SKM-1 (cell line): ENCODE results near the gene AKR1A1.
A peak's percentile ranks its signal among the peaks of the same experiment; 100 is the strongest.
"Not testable (repeated sequence)": the region's sequence is repeated elsewhere in the genome, so short reads cannot be mapped to it uniquely, and the experiment has no call there.

Experiments
- DNase-seq: peaks from one replicate; lab custom pipeline; 2025; ENCODE audit not compliant: unreplicated experiment; lab: John Stamatoyannopoulos, UW

The AKR1A1 gene

DNA sequence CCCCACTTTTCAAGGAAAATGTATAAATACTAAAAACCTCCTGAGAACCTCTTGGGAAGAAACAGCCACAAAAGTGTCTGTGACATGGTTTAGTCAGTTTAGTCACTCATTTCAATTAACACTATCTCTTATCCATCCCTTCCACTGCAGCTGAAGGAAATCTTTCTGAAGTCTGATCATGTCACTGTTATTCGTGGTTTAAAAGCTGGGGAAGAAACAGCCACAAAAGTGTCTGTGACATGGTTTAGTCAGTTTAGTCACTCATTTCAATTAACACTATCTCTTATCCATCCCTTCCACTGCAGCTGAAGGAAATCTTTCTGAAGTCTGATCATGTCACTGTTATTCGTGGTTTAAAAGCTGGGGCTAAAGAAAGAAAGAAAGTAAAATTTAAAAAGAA, 27.1 kb upstream of the AKR1A1 start:
- not testable (repeated sequence) for DNase-seq

DNA sequence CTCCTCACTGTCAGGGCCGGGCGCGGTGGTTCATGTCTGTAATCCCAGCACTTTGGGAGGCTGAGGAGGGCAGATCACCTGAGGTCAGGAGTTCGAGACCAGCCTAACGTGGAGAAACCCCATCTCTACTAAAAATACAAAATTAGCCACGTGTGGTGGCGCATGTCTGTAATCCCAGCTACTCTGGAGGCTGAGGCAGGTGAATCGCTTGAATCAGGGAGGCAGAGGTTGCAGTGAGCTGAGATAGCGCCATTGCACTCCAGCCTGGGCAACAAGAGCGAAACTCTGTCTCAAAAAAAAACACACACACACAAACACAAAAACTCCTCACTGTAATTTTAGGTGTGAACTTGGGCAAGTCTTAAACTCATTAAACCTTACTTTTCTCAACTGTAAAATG, 26.7 kb upstream of the AKR1A1 start:
- not testable (repeated sequence) for DNase-seq

DNA sequence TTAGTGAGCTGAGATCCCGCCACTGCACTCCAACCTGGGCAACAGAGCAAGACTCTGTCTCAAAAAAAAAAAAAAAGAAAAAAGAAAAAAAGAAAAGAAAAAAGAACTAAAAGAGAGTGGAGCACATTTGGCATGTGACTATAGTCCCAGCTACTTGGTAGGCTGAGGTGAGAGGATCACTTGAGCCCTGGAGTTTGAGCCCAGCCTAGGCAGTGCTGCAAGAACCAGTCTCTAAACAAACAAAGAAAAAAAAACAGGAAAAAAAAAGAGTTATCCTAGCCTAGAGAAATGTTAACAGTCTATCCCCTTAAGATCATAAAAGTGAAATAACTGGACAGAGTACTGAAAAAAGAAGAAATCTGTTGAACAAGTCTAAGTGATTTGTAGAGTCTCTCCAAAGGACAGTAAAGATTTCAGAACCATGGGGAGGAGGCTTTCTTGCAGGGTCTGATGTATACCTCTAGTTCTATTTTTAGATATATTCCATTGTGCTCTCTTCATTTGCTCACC, 24.4 kb upstream of the AKR1A1 start:
- DNase-seq = no peak

DNA sequence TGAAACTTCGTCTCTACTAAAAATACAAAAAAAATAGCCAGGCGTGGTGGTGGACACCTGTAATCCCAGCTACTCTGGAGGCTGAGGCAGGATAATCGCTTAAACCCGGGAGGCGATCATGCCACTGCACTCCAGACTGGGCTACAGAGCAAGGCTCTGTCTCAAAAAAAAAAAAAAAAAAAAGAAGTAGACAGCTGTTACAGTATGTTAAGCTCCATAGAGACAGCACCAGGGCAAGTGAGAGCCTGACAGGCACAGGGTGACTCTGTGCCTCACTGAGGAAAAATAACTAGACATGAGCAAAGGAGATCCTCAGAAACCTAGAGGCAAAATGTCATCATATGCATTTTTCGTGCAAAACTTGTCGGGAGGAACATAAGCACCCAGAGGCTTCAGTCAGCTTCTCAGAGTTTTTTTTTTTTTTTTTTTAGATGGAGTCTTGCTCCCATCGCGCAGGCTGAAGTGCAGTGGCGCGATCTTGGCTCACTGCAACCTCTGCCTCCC, 19.9 kb upstream of the AKR1A1 start:
- DNase-seq = no peak

DNA sequence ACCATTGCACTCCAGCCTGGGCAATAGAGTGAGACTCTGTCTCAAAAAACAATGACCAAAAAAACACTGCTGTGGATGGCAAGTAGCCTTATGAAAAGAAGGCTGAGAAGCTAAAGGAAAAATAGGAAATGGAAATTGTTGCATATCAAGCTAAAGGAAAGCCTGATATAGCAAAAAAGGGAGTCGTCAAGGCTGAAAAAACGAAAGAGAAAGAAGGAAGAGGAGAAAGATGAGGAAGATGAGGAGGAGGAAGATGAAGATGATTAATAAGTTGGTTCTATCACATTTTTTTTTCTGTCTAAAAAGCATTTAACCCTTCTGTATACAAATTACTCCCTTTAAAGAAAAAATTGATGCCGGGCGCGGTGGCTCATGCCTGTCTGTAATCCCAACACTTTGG, 18.8 kb upstream of the AKR1A1 start:
- DNase-seq = no peak

DNA sequence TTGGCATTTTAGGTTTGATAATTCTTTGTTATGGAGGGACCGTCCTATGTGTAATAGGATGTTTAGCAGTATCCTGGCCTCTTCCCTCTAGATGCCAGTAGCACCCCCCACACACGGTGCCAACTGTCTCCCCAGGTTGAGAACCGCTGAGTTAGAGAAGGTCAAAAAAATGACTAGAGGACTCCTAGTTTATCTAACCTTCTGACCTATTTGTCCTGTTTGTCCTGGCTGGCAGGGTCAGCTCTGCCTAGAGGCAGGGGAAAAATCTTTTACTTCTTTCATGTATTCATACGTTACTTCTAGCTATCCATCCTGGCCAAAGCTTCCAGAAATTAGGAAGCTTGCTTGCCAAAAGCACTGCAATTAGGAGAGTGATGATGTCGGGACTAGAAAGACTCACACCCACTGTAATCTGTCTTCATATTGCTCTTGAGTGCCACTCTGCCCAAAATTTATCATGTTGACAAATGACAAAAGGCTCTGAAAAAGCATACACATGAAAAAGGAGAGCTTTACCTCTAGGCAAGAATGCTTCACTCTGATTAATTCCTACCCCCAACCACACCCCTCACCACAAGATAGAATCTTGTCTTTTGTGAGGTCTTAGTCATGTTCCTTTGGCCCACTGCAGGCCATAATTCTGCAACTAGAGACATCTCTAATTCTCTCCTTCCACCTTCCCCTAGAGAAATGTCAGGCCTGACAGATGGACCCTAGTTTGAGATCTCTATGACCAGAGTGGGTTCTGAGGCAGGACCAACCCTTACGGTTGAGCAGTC, 14.4 kb upstream of the AKR1A1 start:
- no peak for DNase-seq

DNA sequence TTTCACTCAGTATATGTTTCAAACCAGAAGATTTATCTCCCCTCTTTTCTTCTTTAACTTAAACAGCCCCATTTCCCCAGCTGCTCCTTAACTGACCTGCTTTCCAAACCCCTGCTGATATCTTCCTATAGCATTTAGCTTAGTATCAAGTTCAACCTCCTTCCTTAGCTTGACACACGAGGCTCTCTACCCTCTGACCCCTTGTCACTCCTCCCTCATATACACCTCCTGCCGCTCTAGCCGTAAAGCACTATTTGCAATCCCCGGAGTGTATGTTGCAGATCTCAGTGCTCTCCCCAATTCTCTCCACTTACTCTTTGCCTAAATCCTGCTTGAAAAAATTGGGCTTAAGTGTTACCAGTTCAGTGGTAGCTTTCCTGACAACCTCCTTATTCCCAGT, 13.7 kb upstream of the AKR1A1 start:
- no peak for DNase-seq

DNA sequence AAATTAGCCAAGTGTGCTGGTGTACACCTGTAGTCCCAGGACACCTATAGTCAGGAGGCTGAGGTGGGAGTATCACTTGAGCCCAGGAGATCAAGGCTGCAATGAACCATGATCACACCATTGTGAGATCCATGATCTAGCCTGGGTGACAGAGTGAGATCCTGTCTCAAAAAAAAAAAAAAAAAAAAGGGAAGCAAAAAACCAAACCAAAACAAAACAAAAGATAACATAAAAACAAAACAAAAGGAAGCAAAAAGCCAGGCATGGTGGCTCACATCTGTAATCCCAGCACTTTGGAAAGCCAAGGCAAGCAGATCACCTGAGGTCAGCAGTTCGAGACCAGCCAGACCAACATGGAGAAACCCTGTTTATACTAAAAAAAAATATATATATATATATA, 9.4 kb upstream of the AKR1A1 start:
- no peak for DNase-seq

DNA sequence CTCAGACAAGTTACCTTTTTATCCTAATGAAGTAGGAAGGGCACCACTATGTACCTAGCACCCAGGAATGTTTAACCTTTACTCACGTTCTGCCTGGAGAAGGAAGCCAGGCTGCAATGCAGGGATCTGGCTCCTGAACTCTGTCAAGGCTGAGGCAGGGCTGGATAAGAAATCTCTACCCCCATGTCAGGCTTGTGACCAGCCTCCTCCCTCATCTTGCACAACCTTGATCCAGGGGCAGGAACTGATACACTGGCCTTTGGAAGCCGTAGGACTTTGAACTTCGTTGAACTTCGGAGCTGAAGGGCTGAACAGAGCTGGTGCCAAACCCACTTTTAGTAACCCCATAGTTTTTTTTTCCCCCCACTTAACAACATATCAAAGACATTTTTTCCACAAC, 8.0 kb upstream of the AKR1A1 start:
- DNase-seq = no peak

DNA sequence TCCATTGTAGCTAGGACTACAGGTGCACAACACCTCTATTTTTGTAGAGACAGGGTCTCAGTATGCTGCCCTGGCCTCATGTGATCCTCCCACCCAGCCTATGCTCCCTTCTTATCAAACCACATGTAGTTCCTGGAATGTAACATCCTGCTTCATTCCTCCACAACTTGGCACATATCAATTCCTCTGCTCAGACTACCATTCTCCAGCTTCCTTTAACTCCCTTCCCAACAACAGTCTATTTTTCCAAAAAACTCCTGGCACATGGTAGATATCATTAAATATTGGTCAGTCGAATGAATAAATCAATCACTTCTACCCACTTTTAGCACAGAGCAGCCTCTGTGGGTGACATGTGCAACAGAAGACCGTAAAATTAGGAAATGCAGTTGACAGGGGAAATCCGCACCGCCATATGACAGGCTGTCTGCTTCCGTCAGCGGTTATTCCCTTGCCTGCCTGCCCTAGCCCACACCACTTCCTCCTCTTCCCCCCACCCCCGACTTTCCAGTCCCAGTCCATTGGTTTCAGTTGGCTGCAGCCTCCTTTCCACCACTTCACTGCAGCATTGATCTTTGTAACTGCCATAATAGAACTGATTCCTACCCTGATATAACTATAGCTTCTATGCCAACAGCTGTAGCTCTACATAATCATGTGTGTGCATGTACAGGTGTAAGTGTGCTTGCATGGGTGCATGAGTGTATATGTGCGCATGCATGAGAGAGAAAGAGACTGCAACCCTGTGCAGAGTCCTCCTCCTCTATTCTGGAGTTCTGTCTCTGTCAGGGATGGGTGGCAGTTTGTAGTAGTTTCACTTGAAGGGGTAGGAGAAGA, 6.8 kb upstream of the AKR1A1 start:
- peak; percentile 90 for DNase-seq

DNA sequence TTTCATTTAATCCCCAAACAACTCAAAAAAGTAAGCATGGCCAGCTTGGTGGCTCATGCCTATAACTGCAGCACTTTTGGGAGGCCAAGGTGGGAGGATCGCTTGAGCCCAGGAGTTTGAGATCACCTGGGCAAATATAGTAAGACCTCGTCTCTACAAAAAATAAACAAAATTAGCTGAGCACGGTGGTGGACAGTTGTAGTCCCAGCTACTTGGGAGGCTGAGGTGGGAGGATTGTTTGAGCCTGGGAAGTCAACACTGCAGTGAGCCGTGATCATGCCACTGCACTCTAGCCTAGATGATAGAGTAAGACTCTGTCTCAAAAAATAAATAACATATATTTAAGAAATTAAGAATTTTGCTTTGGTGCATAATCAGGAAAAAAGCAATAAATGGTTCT, 6.1 kb upstream of the AKR1A1 start:
- no peak for DNase-seq

DNA sequence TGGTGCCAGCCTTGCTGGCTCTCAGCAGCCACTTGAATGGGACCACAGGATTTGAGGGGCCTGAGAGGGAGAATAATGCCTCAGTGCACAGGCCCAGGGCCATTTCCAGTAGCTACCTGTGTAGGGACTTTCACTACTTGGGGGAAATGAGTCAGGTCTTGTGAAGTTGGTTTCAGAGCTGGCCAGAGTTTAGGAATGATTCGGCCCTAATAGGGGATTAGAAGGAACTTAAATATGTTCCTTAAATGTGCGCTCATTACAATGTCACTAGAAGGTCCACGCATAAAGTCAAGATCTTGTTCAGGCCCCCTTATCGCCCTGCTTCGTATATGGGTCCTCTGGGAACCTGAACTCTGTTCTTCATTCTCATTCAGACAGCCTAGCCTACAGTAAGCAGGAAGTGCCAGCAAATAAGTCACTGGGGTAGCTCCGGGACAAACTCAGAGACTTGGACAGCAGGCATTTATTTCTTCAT, 5.6 kb upstream of the AKR1A1 start:
- DNase-seq = no peak

DNA sequence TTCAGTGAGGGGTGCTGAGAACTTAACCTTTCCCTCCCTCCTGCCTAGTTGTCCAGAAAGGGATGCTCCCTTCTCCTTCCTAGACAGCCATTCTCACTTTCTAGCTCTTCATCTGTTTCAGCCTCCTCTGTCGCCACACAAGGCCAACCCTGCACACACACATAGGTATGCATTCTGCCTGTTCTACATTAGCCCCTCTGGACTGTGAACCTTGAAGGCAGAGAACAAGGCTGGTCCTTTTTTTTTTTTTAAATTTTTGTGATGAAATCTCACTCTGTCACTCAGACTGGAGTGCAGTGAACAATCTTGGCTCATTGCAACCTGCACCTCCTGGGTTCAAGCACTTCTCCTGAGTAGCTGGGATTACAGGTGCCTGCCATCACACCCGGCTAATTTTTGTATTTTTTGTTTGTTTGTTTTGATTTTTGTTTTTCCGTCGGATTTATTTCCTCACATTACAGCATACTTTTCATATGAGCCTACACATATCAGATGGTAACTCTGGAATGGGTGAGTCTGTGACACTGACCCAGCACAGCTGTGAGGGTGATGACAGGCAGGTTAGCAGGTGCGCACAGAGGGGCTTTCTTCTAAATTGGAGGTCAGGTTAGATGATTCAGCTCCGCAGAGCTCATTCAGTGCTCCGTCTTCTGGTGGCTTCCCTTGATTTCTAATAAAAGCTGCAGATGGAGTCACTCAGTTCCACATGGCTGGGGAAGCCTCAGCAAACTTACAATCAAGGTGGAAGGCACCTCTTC, 4.9 kb upstream of the AKR1A1 start:
- DNase-seq = no peak

DNA sequence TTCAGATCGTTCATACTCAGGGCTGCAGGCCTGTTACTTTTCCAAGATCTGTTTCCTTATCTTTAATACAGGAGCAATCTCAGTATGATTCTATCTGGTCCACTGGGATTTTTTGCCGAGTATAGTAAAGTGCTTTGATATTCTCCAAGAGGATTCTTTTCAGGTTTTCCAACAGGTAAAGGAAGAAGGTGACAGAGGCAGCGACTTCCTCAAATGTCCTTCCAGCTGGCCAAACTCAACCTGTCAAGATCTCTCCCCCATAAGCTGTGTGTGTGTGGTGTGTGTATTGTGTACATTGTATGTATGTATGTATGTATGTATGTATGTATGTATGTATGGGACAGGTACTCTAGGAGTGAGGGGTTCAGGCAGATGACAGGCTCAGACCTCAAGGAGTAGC, 1.1 kb downstream of the AKR1A1 start:
- DNase-seq = no peak

DNA sequence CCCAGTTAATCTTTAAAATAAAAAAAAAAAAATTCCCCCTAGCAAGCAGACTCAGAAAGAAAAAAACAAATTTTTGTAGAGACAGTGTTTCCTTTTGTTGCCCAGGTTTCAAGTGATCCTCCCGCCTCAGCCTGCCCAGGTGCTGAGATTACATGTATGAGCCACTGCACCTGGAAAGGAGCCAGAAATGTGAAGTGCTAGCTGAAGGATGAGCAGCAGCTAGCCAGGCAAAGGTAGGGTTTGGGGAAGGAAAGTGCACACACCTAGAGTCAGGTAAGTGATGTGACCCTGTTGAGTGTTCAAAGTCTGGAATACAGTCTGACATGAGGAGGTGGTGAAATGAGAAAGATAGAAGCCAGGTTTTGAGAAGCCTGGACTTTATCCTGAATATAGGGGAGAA, 1.7 kb downstream of the AKR1A1 start:
- DNase-seq = no peak

DNA sequence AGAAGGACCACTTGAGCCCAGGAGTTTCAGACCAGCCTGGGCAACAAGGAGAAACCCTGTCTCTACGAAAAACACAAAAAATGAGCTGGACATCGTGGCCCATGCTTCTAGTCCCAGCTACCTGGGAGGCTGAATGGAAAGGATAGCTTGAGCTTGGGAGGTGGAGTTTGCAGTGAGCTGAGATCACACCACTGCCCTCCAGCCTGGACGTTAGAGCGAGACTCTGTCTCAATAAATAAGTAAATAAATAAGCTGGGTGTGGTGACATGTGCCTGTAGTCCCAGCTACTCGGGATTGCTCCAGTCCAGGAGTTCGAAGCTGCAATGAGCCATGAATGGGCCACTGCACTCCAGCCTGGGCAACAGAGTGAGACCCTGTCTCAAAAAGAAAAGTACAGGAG, 3.6 kb downstream of the AKR1A1 start:
- DNase-seq = no peak

DNA sequence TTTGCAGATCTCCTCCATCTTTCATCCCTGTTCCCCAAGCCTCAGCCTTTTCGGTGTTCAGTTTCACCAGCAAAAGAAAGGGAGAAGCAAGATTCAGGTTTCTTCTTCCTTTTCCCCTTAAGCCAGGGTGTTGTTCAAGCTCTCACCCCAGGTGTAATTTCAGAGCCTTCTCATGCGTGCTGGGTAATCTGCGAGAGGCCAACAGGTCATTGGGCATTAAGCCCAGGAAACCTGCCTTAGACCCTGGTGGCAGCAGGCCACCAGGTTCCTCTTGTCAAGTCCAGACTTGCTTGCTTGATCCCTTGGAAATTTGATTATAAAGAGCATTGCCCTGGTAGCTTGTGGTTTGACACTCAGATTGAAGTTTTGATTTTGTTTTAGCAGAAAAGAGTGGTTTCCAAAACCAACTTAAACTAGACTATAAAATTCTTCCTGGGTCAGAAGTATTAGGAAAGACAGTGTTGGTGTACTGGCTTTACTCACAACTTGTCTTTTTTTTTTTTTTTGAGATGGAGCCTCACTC, 6.9 kb downstream of the AKR1A1 start:
- DNase-seq = no peak

DNA sequence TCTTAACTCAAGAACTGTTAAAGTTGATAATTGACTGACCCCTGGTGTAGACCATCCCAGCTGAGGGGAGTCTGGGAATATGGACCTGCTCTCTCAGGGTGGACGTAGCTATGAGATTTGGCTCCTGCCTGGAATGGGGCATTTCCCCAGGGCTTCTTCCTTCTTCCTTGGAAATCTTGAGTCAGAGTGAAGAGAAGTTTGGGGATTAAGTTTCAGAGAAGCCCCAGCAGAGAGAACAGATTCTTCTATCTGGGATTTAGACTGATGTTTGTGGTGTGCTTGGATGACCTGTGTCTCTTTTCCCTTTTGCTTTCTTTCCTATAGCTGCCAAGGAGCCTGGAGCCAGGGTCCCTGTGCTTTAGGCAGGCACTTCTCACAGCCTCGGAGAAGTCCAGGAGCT, 13.2 kb downstream of the AKR1A1 start:
- no peak for DNase-seq

DNA sequence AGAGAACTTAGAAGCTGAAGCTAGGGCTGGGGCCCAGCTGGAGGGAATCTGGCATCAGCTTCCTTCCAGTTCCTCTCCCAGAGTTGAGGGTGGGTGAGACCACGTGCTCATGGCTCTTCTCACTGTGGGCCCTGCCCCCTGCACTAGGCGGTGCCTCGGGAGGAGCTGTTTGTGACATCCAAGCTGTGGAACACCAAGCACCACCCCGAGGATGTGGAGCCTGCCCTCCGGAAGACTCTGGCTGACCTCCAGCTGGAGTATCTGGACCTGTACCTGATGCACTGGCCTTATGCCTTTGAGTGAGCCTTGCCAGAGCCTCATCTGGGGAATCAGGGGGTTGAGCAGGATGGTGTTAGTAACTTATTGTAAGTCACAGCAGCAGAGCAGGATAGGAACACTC, 16.1 kb downstream of the AKR1A1 start:
- DNase-seq = no peak

DNA sequence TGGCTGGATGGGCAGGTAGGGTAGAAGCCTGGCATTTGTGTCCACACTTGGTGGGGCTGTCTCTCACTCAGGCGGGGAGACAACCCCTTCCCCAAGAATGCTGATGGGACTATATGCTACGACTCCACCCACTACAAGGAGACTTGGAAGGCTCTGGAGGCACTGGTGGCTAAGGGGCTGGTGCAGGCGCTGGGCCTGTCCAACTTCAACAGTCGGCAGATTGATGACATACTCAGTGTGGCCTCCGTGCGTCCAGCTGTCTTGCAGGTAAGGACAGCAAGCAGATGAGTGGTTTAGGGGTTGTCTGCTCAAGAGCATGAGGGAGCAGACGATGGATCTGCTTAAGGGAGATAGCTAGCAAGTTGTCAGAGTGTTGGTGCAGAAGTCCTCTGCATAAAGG, 17.3 kb downstream of the AKR1A1 start:
- DNase-seq = no peak

DNA sequence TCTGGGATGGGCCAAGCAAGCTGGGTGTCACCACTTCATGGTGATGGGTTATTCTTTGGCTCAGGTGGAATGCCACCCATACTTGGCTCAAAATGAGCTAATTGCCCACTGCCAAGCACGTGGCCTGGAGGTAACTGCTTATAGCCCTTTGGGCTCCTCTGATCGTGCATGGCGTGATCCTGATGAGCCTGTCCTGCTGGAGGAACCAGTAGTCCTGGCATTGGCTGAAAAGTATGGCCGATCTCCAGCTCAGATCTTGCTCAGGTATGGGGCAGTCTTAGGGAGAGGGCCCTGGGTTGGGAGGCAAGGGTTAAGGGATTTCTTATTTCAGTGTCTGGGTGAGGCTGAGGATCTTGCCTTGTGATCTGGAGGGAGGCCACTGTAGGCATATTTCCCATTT, 17.8 kb downstream of the AKR1A1 start:
- no peak for DNase-seq
